GM12873 (cell line): Measurements from ENCODE around the gene PIK3C2B.

Source experiments
- CTCF ChIP-seq: IDR thresholded peaks from 2 replicates; pipeline ENCODE4 v1.5.1; 2012; ENCODE audit warnings: low read depth, mild to moderate bottlenecking, moderate library complexity, low read length, control low read depth; ENCODE audit not compliant: insufficient read depth; ENCODE audit errors: missing control alignments

PIK3C2B gene

GRCh38 chr1:204479387-204480136 lies 15.0 kb downstream of the PIK3C2B start:
- TF ChIP-seq CTCF = no peak

- no peak for TF ChIP-seq CTCF
These were observed 15.7 kb downstream of the PIK3C2B start for GRCh38 chr1:204478921-204479320.

- no peak for TF ChIP-seq CTCF
These were observed 16.3 kb downstream of the PIK3C2B start for GRCh38 chr1:204478172-204478899.

GRCh38 chr1:204477036-204477740 lies 17.4 kb downstream of the PIK3C2B start:
- no peak for TF ChIP-seq CTCF

- TF ChIP-seq CTCF = peak; percentile 18
These were observed 18.0 kb downstream of the PIK3C2B start for GRCh38 chr1:204476563-204476962.

- no peak for TF ChIP-seq CTCF
These were observed 18.8 kb downstream of the PIK3C2B start for GRCh38 chr1:204475656-204476432.

- TF ChIP-seq CTCF = no peak
These were observed 21.1 kb downstream of the PIK3C2B start for GRCh38 chr1:204473400-204473965.
